HG02884 (cell line): ENCODE measurements around the gene RCCD1.

Source experiments
- ATAC-seq: cut with Tn5 transposase; IDR thresholded peaks from one replicate; pipeline ENCODE4 v1.9.1; 2021; ENCODE audit warnings: mild to moderate bottlenecking, moderate library complexity; ENCODE audit not compliant: unreplicated experiment

RCCD1 gene

DNA sequence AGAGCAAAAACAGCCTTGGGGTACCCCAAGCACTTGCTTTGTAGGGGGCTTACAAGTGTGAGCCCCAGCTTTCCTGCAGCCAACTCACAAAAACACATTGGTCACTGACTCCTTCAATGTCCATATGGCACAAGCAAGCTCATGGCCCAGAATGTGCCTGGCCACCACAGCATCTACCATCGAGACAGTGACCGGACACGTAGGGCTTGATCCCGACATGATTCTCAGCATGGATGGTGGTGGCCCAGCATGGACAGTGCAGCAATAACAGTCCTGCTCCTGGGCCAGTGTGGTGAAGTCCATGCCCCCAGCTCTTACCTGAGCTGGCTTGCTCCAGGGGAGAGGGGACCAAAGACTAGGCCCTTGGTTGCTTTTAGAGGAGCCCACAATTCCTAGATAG, 13.6 kb upstream of the RCCD1 start:
- no peak for ATAC-seq

DNA sequence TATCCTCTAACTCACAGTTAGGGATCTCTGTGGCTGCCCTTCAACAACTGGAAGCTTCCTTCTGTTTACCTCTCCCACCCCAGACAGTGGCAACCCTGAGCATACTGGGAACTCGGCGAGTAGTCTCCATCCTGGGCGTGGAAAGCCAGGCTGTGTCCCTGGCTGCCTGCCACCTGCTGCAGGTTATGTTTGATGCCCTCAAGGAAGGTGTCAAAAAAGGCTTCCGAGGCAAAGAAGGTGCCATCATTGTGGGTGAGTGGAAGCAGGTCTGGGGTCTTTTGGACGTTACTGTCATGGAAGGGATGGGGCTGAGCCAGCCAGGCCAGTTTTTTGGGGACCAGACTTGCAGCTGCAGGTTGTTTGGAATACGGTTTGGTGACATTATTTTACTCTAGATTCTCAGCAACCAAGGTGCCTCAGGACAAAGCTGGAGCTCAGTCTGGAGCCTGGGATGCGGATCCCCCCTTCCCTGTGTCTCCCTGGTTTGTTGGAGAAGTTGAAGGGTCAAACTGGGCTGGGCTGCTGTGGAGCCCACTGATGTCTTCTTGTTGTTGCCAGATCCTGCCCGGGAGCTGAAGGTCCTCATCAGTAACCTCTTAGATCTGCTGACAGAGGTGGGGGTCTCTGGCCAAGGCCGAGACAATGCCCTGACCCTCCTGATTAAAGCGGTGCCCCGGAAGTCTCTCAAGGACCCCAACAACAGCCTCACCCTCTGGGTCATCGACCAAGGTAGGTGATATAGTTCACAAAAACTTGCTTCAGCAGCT, 12.1 kb upstream of the RCCD1 start:
- ATAC-seq = no peak

DNA sequence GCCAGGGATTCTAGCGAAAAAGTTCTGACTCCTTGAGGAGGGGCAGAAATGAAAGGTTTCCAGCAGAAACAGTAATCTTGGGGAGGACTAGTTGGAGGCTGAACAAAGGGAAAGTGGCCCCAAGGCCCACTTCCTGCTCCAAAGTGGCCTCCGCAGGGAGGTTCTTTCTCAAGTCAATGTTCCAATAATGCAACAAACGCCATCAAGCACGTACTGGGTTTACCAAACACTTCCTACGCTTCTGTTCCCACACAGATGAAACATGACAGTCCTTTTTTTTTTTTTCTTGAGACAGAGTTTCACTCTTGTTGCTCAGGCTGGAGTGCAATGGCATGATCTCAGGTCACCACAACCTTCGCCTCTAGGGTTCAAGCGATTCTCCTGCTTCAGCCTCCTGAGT, 9.6 kb upstream of the RCCD1 start:
- no peak for ATAC-seq

- no peak for ATAC-seq
Measured at GRCh38 chr15:90946538-90946937, 8.1 kb upstream of the RCCD1 start.

DNA sequence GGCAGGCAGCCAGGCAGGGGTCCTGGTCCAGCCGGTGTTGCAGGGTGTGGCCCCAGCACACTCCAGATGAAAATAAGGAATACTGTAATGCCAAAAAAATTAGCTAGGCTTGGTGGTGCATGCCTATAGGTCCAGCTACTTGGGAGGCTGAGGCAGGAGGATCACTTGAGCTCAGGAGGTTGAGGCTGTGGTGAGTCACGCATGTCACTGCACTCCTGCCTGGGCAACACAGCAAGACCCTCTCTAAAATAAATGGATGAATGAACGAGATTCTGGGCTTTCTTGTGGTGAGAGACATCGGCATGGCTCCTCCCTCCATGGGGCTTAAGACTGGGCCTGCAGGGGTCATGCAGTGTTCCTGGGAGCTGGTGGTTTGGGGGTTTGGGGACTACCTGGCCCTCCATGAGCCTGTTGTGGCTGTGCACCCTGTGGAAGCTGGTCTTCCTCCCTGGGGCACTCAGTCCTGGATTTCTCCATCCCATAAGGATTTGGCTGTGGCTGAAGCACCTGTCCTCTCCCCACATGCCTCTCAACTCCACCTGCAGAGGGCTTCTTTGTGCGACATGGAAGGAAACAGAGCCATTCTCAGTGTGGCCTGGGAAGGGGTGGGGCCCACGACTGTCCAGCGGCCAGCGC, 7.6 kb upstream of the RCCD1 start:
- no peak for ATAC-seq

- no peak for ATAC-seq
Measured at GRCh38 chr15:90947577-90948357, 6.9 kb upstream of the RCCD1 start.

- ATAC-seq = no peak
Measured at GRCh38 chr15:90948506-90948905, 6.2 kb upstream of the RCCD1 start.

GRCh38 chr15:90949979-90950675, 4.6 kb upstream of the RCCD1 start:
- ATAC-seq = no peak

- ATAC-seq = no peak
Measured at GRCh38 chr15:90950676-90951075, 4.0 kb upstream of the RCCD1 start.

- ATAC-seq = no peak
Measured at GRCh38 chr15:90952901-90953677, 1.6 kb upstream of the RCCD1 start.

DNA sequence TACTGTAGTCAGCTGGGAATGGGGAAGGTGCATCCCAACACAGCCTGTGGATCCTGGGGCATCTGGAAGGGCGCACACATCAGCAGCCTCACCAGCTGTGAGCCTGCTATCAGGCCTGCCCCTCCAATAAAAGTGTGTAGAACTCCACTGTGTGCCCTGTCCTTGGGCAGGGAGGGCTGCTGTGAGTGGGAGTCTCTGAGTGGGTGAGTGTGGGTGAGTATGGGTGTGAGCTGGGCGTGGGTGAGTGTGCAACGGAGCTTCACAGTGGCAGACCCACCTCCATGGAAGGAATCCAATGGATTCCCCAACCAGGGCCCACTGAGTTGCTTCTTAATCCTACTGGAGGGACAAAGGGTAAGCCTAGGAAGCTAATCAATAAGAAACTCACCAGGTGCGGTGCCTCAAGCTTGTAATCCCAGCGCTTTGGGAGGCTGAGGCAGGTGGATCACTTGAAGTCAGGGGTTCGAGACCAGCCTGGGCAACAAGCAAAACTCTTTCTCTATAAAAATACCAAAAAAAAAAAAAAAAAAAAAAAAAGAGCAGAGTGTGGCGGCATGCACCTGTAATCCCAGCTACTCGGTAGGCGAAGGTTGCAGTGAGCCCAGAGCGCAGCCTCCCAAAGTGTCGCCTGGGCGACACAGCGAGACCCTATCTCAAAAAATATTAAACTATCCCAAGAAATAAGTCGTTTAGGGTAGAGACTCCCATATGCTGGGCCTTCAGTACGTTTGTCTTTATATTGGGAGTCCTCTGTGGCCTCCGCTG, 555 bp upstream of the RCCD1 start:
- no peak for ATAC-seq

DNA sequence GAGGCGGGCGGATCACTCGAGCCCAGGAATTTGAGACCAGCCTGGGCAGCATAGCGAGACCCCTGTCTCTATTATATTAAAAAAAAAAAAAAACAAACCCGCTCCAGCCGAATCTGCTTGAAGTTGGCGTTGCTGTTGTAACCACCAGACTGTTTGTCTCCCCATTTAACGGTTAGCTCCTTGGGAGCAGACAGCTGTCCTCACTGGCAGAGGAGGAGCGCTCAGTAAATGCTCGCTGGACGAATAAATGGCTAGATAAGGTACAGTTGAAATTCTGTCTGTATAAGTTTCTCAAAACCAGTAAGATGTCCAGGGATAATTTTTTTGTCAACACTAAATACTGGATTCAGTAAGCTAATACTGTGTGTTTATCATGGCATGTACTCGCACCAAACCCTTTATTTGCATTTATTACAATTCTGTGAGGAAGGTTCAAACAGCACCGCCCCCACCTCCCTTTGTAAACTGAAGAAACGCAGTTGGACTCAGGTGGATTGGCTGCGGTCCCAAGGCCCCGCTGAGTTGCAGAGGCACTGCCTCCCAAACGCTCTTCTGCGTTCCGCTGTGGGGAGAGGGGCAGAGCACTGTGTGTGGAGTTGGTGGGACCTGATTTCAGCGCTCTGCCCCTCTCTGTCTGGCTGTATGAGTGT, 1.1 kb downstream of the RCCD1 start:
- ATAC-seq = no peak

DNA sequence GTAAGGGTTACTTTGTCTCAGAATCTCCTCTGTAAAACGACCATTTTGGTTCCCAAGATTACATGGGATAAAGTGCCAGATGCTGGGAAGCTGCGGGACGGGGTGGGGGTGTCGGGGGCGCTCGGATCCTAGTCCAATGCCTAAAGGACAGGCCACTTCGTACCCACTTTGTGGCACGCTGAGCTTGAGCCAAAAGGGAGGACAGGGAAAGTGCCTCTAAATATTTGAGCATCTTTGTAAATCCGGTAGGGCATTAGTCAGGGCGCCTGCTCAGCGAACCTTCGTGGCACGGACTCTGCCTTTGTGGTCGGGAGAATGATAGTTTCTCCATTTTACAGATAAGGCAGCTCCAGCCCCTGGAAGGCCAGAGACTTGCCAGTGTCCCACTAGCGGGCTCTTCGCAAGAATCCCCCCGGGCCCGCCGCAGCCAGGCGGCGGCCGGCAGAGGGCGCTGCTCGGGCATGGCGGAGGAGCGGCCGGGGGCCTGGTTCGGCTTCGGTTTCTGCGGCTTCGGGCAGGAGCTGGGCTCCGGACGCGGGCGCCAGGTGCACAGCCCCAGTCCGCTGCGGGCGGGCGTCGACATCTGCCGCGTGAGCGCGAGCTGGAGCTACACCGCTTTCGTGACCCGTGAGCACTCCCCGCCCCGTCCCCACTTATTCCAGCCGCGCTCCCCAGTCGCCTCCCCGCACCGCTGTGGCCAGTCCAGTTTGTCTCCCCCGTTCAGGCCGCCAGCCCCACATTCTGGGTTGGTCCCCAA, 1.8 kb downstream of the RCCD1 start:
- no peak for ATAC-seq

DNA sequence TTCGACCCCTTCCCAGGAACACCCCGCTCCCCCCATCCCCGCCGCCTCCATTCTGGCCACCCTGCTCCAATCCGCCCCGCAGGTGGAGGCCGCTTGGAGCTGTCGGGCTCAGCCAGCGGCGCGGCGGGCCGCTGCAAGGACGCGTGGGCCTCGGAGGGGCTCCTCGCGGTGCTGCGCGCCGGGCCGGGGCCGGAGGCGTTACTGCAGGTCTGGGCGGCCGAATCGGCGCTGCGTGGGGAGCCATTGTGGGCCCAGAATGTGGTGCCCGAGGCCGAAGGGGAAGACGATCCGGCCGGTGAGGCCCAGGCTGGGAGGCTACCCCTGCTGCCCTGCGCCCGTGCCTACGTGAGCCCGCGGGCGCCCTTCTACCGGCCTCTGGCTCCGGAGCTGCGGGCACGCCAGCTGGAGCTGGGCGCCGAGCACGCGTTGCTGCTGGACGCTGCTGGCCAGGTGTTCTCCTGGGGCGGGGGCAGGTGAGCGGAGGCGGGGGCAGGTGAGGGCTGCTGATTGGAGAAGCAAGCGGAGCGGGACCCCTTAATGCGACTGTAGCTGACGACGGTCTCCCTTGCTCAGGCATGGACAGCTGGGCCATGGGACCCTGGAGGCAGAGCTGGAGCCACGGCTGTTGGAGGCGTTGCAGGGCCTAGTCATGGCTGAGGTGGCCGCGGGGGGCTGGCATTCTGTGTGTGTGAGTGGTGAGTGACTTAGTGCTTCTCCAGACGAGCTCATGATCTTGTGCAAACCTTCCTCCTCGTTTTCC, 2.5 kb downstream of the RCCD1 start:
- ATAC-seq = no peak

- ATAC-seq = no peak
Measured at GRCh38 chr15:90957791-90958190, 3.1 kb downstream of the RCCD1 start.

DNA sequence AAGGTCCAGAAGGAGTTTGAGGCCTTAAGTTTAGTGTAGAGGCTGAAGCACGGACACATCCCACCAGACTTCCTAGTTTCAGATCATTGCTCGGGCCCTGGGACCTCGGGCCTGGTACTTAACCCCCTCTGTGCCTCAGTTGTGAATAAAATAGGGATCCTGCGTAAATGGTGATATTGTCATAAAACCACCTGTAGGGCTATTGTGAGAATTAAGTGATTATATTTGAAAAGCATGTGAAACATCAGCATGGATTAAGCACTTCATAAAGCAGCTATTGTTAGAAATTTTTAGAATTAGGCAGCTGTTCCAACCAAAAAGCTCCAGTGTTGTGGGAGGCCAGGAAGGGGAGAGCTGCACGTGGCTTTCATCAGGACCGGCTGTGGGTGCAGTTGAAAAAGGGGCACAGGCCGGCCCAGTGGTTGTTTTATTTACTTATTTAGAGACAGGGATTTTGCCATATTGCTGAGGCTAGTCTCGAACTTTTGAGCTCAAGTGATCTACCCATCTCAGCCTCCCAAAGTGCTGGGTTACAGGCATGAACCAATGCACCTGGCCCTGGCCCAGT, 4.4 kb downstream of the RCCD1 start:
- no peak for ATAC-seq

GRCh38 chr15:90959894-90960293, 5.2 kb downstream of the RCCD1 start:
- ATAC-seq = no peak
